GM19455 (cell line): Measurements from ENCODE around the gene LDLRAD3.
"Not testable (repeated sequence)": the region's sequence is repeated elsewhere in the genome, so short reads cannot be mapped to it uniquely, and the experiment has no call there.

ENCODE experiments used
- ATAC-seq: cut with Tn5 transposase; IDR thresholded peaks from one replicate; pipeline ENCODE4 v1.9.1; 2021; ENCODE audit not compliant: unreplicated experiment

Gene LDLRAD3

GRCh38 chr11:36044636-36045035 lies 100.8 kb downstream of the LDLRAD3 start:
- ATAC-seq: no peak

- ATAC-seq: not testable (repeated sequence)
Observed at GRCh38 chr11:36045945-36046344, 102.1 kb downstream of the LDLRAD3 start.

GRCh38 chr11:36046932-36047331 lies 103.1 kb downstream of the LDLRAD3 start:
- no peak for ATAC-seq

GRCh38 chr11:36047344-36047743 lies 103.5 kb downstream of the LDLRAD3 start:
- ATAC-seq: no peak

- no peak for ATAC-seq
Observed at GRCh38 chr11:36048496-36049247, 104.8 kb downstream of the LDLRAD3 start.

GRCh38 chr11:36051235-36052144 lies 107.6 kb downstream of the LDLRAD3 start:
- ATAC-seq: no peak

GRCh38 chr11:36053281-36053680 lies 109.4 kb downstream of the LDLRAD3 start:
- ATAC-seq: no peak

GRCh38 chr11:36053862-36054261 lies 110.0 kb downstream of the LDLRAD3 start:
- ATAC-seq: no peak

GRCh38 chr11:36054628-36055027 lies 110.8 kb downstream of the LDLRAD3 start:
- ATAC-seq: no peak

- ATAC-seq: no peak
Observed at GRCh38 chr11:36056160-36056751, 112.4 kb downstream of the LDLRAD3 start.

- ATAC-seq: no peak
Observed at GRCh38 chr11:36057379-36058042, 113.6 kb downstream of the LDLRAD3 start.

- no peak for ATAC-seq
Observed at GRCh38 chr11:36059660-36060059, 115.8 kb downstream of the LDLRAD3 start.

GRCh38 chr11:36060926-36061325 lies 117.1 kb downstream of the LDLRAD3 start:
- ATAC-seq: no peak

- ATAC-seq: no peak
Observed at GRCh38 chr11:36061471-36061870, 117.6 kb downstream of the LDLRAD3 start.

GRCh38 chr11:36062796-36063365 lies 119.0 kb downstream of the LDLRAD3 start:
- no peak for ATAC-seq

- no peak for ATAC-seq
Observed at GRCh38 chr11:36065436-36065835, 121.6 kb downstream of the LDLRAD3 start.

GRCh38 chr11:36066891-36067290 lies 123.0 kb downstream of the LDLRAD3 start:
- ATAC-seq: no peak

- ATAC-seq: no peak
Observed at GRCh38 chr11:36069576-36070212, 125.8 kb downstream of the LDLRAD3 start.

- no peak for ATAC-seq
Observed at GRCh38 chr11:36070213-36070953, 126.5 kb downstream of the LDLRAD3 start.

- no peak for ATAC-seq
Observed at GRCh38 chr11:36070954-36071330, 127.1 kb downstream of the LDLRAD3 start.
